Upper lobe of left lung (tissue), 6 donors: ENCODE results near the gene CPM. TPM values are rescaled to one million over a fixed set of nuclear protein-coding genes. Genes with fewer than 3 reads are reported as not detected.

Experiments
- ATAC-seq, 2 donors: fragments of 200-7000 bp; cut with Tn5 transposase; one replicate each; pipeline ENCODE4 v1.9.1; 2022; ENCODE audit warnings: mild to moderate bottlenecking in 2 of 2, moderate library complexity in 2 of 2; ENCODE audit not compliant: low FRiP score in 2 of 2
- DNase-seq, 2 donors: peaks; one replicate each; pipeline ENCODE4 v3.0.0-alpha.2; 2019 to 2020
- H3K27ac ChIP-seq, 4 donors: fragments of 200-600 bp; sonication (generic); one replicate each; pipeline ENCODE4 v1.5.1; 2016 to 2019
- H3K27me3 ChIP-seq, 4 donors: fragments of 200-600 bp; sonication (generic); one replicate each; pipeline ENCODE4 v1.5.1; 2017 to 2019
- H3K36me3 ChIP-seq, 4 donors: fragments of 200-600 bp; sonication (generic); one replicate each; pipeline ENCODE4 v1.5.1; 2016 to 2019
- H3K4me1 ChIP-seq, 4 donors: fragments of 200-600 bp; sonication (generic); one replicate each; pipeline ENCODE4 v1.5.1; 2018 to 2019
- H3K4me3 ChIP-seq, 4 donors: fragments of 200-600 bp; sonication (generic); one replicate each; pipeline ENCODE4 v1.5.1; 2017 to 2019; ENCODE audit warnings: mild to moderate bottlenecking in 2 of 4, moderate library complexity in 1 of 4
- H3K9me3 ChIP-seq, 4 donors: fragments of 200-600 bp; sonication (generic); one replicate each; pipeline ENCODE4 v1.5.1; 2018 to 2019
- EP300 ChIP-seq, 4 donors: sonication (generic); formaldehyde crosslinking; IDR thresholded peaks; one replicate each; pipeline ENCODE4 v1.5.1; 2017; ENCODE audit warnings: antibody characterized with exemption in 4 of 4, control low read depth in 2 of 4
- POLR2A ChIP-seq, 4 donors: fragments of 450-650 bp; IDR thresholded peaks; one replicate each; pipeline ENCODE4 v1.5.1; 2016 to 2017; ENCODE audit warnings: antibody characterized with exemption in 4 of 4, mild to moderate bottlenecking in 2 of 4
- POLR2AphosphoS5 ChIP-seq, 2 donors: sonication (generic); formaldehyde crosslinking; IDR thresholded peaks; one replicate each; pipeline ENCODE4 v1.5.1; 2017; ENCODE audit warnings: antibody characterized with exemption in 2 of 2
- WGBS, 2 donors: methylation state at CpG; one replicate each; pipeline ENCODE4 v1.1.5; 2017 to 2018; 5-methylcytosine and 5-hydroxymethylcytosine counted together
- total RNA-seq, 6 donors: library from RNA; depleted of rRNA in 4 of 6; stranded (reverse); fragments of >200 nt in 4 of 6; gene quantifications; one replicate each; pipeline versions ENCODE4 v1.1.0 to v1.2.1, GENCODE V29; 2016 to 2021
- TF ChIP-seq, protein P1 (sequence below), 6 experiments: fragments of 450-650 bp in 4 of 6; fragments of 200-600 bp in 2 of 6; sonication (generic) in 2 of 6; IDR thresholded peaks; one replicate each; pipeline ENCODE4 v1.5.1; 2016 to 2019; ENCODE audit warnings: antibody characterized with exemption in 6 of 6
- donor health status: DM: no; HTN: no; CAD: no; lungs with moderate emphysema.
- donor health status: DM: no; HTN: yes; CAD: no; lungs with severe emphysema.

Gene CPM
- total RNA-seq, 6 donors from 2014 or later = 143 to 393 (median 303) TPM

- H3K4me1 ChIP-seq = peaks cover 0 to 25% (median 2%) of the 10 kb centered on the region in 4 donors
- H3K4me3 ChIP-seq = no peak overlapping the region
- no peak overlapping the region for H3K27ac ChIP-seq
- H3K36me3 ChIP-seq = no peaks in the 10 kb centered on the region
- DNase-seq (no peak), ATAC-seq (no peak)
- 91 to 97% methylated on average over 4 of the region's 4 CpGs for WGBS, 2 donors
- H3K27me3 ChIP-seq = no peaks in the 10 kb centered on the region
- H3K9me3 ChIP-seq = no peaks in the 10 kb centered on the region
- TF ChIP-seq EP300 (IDR thresholded peaks at IDR 0.05) = no peak
- TF ChIP-seq POLR2A (IDR thresholded peaks at IDR 0.05) = no peak
- TF ChIP-seq, protein P1, sequence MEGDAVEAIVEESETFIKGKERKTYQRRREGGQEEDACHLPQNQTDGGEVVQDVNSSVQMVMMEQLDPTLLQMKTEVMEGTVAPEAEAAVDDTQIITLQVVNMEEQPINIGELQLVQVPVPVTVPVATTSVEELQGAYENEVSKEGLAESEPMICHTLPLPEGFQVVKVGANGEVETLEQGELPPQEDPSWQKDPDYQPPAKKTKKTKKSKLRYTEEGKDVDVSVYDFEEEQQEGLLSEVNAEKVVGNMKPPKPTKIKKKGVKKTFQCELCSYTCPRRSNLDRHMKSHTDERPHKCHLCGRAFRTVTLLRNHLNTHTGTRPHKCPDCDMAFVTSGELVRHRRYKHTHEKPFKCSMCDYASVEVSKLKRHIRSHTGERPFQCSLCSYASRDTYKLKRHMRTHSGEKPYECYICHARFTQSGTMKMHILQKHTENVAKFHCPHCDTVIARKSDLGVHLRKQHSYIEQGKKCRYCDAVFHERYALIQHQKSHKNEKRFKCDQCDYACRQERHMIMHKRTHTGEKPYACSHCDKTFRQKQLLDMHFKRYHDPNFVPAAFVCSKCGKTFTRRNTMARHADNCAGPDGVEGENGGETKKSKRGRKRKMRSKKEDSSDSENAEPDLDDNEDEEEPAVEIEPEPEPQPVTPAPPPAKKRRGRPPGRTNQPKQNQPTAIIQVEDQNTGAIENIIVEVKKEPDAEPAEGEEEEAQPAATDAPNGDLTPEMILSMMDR (IDR thresholded peaks at IDR 0.05) = no peak
- no peak for TF ChIP-seq POLR2AphosphoS5 (IDR thresholded peaks at IDR 0.05)
These were observed 24.9 kb downstream of the CPM start for GRCh38 chr12:68908076-68908475.

DNA sequence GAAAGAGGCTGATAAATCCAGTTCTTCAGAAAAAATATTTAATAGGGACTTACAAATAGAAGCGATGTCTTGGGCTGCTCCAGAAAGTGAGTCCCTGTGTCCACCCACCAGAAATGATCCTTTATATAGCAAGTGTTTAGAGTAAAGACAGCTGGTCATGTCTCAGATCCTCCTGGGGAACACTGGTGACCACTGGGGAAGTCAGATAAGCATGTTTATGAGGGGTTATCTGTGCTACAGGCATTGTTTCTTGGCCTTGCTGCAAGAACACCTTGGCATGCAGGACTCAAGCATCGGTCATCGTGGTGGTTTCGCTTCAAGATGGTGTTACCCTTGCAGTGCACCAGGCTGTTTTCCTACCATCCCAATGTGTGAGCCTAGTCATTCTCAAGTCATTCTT is 27.2 kb downstream of the CPM start:
- Histone ChIP-seq H3K27ac (no peak overlapping the region), H3K27me3 (no peaks in the 10 kb centered on the region), H3K4me3 (no peak overlapping the region), H3K4me1 (peaks cover 0 to 25% (median 2%) of the 10 kb centered on the region in 4 donors), H3K36me3 (no peaks in the 10 kb centered on the region), H3K9me3 (no peaks in the 10 kb centered on the region)
- 78 to 79% methylated on average over 4 of the region's 4 CpGs for WGBS, 2 donors
- peak in 1 of 4 donors; percentile 37 for TF ChIP-seq EP300 (IDR thresholded peaks at IDR 0.05)
- no peak for TF ChIP-seq POLR2A (IDR thresholded peaks at IDR 0.05)
- peak in 1 of 2 donors; percentile 29 for TF ChIP-seq POLR2AphosphoS5 (IDR thresholded peaks at IDR 0.05)
- no peak for ATAC-seq
- DNase-seq = no peak

DNA sequence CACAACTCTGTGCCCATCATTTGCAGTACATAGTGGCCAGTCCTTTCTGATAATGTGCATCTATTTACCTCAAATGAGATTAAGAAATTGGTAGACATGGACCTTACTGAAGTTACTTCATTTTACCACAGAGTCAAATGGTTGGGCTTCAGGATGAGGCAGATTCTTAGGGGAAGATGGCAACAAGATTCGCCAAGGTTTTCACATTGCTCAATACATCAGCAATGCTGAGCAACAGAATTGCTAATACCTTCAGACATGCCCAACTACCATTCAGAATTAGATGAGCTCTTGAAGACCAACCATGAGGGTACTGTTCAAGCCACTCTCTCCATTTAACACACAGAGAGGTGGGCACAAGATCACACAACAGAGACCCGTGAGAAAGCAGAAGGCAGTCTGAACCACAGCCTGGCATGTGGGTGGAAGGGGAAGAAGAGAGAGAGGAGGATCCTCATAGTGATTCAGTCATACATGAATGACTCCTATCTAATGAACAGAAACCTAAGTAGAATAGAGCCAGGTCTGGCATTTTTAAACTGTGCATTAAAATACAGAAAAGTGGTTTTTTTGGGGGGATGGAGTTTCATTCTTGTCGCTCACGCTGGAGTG is 28.5 kb downstream of the CPM start:
- WGBS, 2 donors = 73 to 91% methylated on average over 4 of the region's 4 CpGs
- no peak overlapping the region for H3K27ac ChIP-seq
- ATAC-seq (no peak), DNase-seq (no peak)
- no peaks in the 10 kb centered on the region for H3K36me3 ChIP-seq
- H3K27me3 ChIP-seq = no peaks in the 10 kb centered on the region
- TF ChIP-seq EP300 (IDR thresholded peaks at IDR 0.05) (no peak), POLR2AphosphoS5 (IDR thresholded peaks at IDR 0.05) (no peak), POLR2A (IDR thresholded peaks at IDR 0.05) (no peak)
- TF ChIP-seq, protein P1 (IDR thresholded peaks at IDR 0.05) = no peak
- peaks cover 0 to 25% (median 3%) of the 10 kb centered on the region in 4 donors for H3K4me1 ChIP-seq
- no peaks in the 10 kb centered on the region for H3K9me3 ChIP-seq
- H3K4me3 ChIP-seq = no peak overlapping the region

- no peak overlapping the region for H3K4me3 ChIP-seq
- no peak for ATAC-seq
- H3K27ac ChIP-seq = no peak overlapping the region
- no peaks in the 10 kb centered on the region for H3K27me3 ChIP-seq
- no peak for DNase-seq
- no peaks in the 10 kb centered on the region for H3K9me3 ChIP-seq
- TF ChIP-seq POLR2AphosphoS5 (IDR thresholded peaks at IDR 0.05) = no peak
- TF ChIP-seq, protein P1 (IDR thresholded peaks at IDR 0.05) = no peak
- no peak for TF ChIP-seq POLR2A (IDR thresholded peaks at IDR 0.05)
- no peak for TF ChIP-seq EP300 (IDR thresholded peaks at IDR 0.05)
- WGBS, 2 donors = 48 to 59% methylated on average over 8 of the region's 8 CpGs
- H3K36me3 ChIP-seq = no peaks in the 10 kb centered on the region
- peaks cover 5 to 25% (median 7%) of the 10 kb centered on the region in 4 donors for H3K4me1 ChIP-seq
These were observed 29.5 kb downstream of the CPM start for GRCh38 chr12:68903511-68903910.

DNA sequence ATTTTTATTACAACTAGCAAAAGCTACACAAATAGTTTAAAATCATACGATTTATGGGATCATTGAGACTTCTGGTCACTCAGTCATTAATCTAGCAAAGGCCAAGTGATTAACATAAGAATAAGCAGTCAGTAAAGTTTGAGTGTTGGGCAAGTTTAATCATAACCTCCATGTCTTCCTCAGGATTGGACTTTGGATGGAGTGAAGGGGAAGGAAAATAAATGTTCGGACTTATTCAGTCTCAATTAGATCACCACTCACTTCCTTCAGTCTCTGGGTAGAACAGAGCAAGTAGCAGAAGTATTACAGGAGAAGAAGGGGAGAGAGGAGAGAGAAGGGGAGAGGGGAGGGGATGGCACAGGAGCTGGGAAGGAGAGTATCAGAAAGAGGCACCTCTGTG is 31.4 kb downstream of the CPM start:
- H3K4me1 ChIP-seq = peaks cover 9 to 30% (median 17%) of the 10 kb centered on the region in 4 donors
- no peak overlapping the region for H3K27ac ChIP-seq
- H3K27me3 ChIP-seq = no peaks in the 10 kb centered on the region
- H3K4me3 ChIP-seq = no peak overlapping the region
- 80 to 98% methylated on average over 2 of the region's 2 CpGs for WGBS, 2 donors
- no peaks in the 10 kb centered on the region for H3K9me3 ChIP-seq
- TF ChIP-seq, protein P1 (IDR thresholded peaks at IDR 0.05) = no peak
- TF ChIP-seq EP300 (IDR thresholded peaks at IDR 0.05) = no peak
- no peak for TF ChIP-seq POLR2AphosphoS5 (IDR thresholded peaks at IDR 0.05)
- no peak for TF ChIP-seq POLR2A (IDR thresholded peaks at IDR 0.05)
- ATAC-seq (no peak), DNase-seq (no peak)
- no peaks in the 10 kb centered on the region for H3K36me3 ChIP-seq
